ENCODE results near the gene SLCO2B1. TPM values are rescaled to one million over a fixed set of nuclear protein-coding genes. Genes with fewer than 3 reads are reported as not detected.

The SLCO2B1 gene
- total RNA-seq, 1 experiment from 2014 or later: not detected

DNA sequence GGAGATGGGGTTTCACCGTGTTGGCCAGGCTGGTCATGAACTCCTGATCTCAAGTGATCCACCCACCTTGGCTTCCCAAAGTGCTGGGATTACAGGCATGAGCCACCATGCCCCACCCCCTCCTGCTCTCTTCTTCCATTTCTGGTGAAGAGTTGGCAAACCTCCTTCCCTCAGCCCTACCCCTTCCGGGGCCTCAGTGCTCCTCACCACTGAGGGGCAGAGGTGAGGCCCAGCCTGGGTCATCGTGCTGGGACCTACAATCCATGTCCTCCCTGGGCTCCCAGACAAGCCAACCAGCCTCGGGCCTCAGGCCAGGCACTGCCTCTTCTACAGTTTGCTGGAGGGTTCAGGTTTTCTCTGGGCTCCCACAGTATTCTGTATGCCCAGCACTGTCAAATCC is 74.9 kb downstream of the SLCO2B1 start:
- Histone ChIP-seq H3K4me1 (ENCODE audit: insufficient read depth, low read length) (no peaks in the 10 kb centered on the region; the same call in 1 of the 2 replicates), H2BK5ac (ENCODE audit: insufficient read length, low read length) (no peak overlapping the region), H3K14ac (ENCODE audit: insufficient read depth, low read length) (no peak overlapping the region), H3K9ac (ENCODE audit: extremely low read depth, insufficient read length, low read length) (no peak overlapping the region), H3K23me2 (ENCODE audit: insufficient read length, low read depth, low read length, poor library complexity, severe bottlenecking) (no peaks in the 10 kb centered on the region), H2BK15ac (ENCODE audit: low read depth, low read length) (no peak overlapping the region), H3K18ac (ENCODE audit: insufficient read length, low read depth, low read length) (no peak overlapping the region), H2BK120ac (ENCODE audit: low read depth, low read length, poor library complexity, severe bottlenecking) (no peak overlapping the region), H3K79me1 (ENCODE audit: insufficient read depth, low read depth, low read length, poor library complexity, severe bottlenecking) (no peaks in the 10 kb centered on the region), H3K4me2 (ENCODE audit: insufficient read depth, insufficient read length, low read length) (no peak overlapping the region), H3K79me2 (ENCODE audit: insufficient read depth, low read length) (no peaks in the 10 kb centered on the region), H4K5ac (ENCODE audit: insufficient read length, low read depth, low read length) (no peak overlapping the region), H2BK20ac (ENCODE audit: low read depth, low read length, poor library complexity, severe bottlenecking) (no peak overlapping the region), H3T11ph (ENCODE audit: low read length) (no peak overlapping the region), H3K4ac (ENCODE audit: low read depth, low read length) (no peak overlapping the region), H2AK5ac (ENCODE audit: insufficient read length, low read length) (no peak overlapping the region), H2BK12ac (ENCODE audit: insufficient read length, low read depth, low read length) (no peak overlapping the region), H3K9me3 (ENCODE audit: control insufficient read depth, low read depth, low read length) (no peaks in the 10 kb centered on the region), H3K27me3 (ENCODE audit: insufficient read depth, low read length) (no peaks in the 10 kb centered on the region; the same call in 1 of the 2 replicates), H2AFZ (ENCODE audit: low read length) (no peak overlapping the region), H3K23ac (ENCODE audit: insufficient read length, low read depth, low read length) (no peak overlapping the region), H4K91ac (ENCODE audit: insufficient read length, low read depth, low read length) (no peak overlapping the region), H4K8ac (replicated peaks; ENCODE audit: insufficient read length, low read depth, low read length) (no peak overlapping the region), H4K20me1 (ENCODE audit: control insufficient read depth, insufficient read depth, insufficient read length) (no peaks in the 10 kb centered on the region), H3K56ac (ENCODE audit: insufficient read length, low read depth, low read length) (no peak overlapping the region), H3K27ac (ENCODE audit: insufficient read length, low read depth, low read length) (no peak overlapping the region)
- Mint-ChIP-seq H3K36me3 (ENCODE audit: insufficient read depth in 1 of 3, low read depth in 3 of 3) (no peaks in the 10 kb centered on the region), H3K9me3 (no peaks in the 10 kb centered on the region), H3K27me3 (ENCODE audit: low read depth) (peaks cover 1% of the 10 kb centered on the region), H3K27ac (no peak overlapping the region; a peak in 1 of 7 replicates), H3K4me1 (peaks cover 8 to 10% of the 10 kb centered on the region in 2 experiments; a peak in 3 of 4 replicates), H3K4me3 (no peak overlapping the region)
- WGBS (ENCODE audit: extremely low coverage, insufficient read length, low lambda C conversion rate): no CpG with 5 or more reads among the region's 4 CpGs
- DNase-seq: no peak
- TF ChIP-seq, protein P1, sequence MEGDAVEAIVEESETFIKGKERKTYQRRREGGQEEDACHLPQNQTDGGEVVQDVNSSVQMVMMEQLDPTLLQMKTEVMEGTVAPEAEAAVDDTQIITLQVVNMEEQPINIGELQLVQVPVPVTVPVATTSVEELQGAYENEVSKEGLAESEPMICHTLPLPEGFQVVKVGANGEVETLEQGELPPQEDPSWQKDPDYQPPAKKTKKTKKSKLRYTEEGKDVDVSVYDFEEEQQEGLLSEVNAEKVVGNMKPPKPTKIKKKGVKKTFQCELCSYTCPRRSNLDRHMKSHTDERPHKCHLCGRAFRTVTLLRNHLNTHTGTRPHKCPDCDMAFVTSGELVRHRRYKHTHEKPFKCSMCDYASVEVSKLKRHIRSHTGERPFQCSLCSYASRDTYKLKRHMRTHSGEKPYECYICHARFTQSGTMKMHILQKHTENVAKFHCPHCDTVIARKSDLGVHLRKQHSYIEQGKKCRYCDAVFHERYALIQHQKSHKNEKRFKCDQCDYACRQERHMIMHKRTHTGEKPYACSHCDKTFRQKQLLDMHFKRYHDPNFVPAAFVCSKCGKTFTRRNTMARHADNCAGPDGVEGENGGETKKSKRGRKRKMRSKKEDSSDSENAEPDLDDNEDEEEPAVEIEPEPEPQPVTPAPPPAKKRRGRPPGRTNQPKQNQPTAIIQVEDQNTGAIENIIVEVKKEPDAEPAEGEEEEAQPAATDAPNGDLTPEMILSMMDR (conservative IDR thresholded peaks at IDR 0.05): no peak

Data from H9 (cell line).